ENCODE measurements around the gene BLACAT1.

DNA sequence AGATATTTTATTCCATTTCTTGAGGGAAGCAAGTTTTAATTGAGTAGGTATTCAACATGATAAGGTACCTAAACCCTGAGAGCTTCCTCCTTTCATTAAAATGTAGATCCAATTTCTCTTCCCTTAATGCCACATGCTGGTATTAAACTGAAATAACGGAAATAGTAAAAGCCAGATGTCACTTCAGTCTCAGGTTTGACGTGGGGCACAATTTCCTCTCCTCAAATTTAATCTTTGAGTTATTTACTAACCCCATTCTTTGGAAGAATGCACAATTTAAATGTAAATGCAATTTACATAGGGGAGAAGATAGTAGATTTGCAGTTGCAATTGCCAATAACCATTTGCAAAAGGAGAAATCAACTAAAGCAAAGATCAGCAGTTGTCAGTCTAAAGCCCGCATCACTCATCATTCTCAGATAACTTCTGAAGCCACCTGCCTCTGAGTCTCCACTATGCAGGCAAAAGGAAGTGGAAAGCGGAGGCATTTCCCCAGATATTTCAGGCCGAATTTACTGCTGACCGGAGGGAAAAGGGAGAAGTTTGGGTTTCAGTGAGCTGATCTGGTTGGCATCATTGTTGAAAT is 31.9 kb downstream of the BLACAT1 start:
- TF ChIP-seq, protein P1, sequence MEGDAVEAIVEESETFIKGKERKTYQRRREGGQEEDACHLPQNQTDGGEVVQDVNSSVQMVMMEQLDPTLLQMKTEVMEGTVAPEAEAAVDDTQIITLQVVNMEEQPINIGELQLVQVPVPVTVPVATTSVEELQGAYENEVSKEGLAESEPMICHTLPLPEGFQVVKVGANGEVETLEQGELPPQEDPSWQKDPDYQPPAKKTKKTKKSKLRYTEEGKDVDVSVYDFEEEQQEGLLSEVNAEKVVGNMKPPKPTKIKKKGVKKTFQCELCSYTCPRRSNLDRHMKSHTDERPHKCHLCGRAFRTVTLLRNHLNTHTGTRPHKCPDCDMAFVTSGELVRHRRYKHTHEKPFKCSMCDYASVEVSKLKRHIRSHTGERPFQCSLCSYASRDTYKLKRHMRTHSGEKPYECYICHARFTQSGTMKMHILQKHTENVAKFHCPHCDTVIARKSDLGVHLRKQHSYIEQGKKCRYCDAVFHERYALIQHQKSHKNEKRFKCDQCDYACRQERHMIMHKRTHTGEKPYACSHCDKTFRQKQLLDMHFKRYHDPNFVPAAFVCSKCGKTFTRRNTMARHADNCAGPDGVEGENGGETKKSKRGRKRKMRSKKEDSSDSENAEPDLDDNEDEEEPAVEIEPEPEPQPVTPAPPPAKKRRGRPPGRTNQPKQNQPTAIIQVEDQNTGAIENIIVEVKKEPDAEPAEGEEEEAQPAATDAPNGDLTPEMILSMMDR (IDR thresholded peaks at IDR 0.05): no peak
- no peak for TF ChIP-seq POLR2A (IDR thresholded peaks at IDR 0.05)

All from body of pancreas (tissue), 4 donors.